ENCODE data around the gene DLG1.
A peak's percentile ranks its signal among the peaks of the same experiment; 100 is the strongest.
"Not testable (repeated sequence)": the region's sequence is repeated elsewhere in the genome, so short reads cannot be mapped to it uniquely, and the experiment has no call there.

The DLG1 gene

GRCh38 chr3:197286678-197287077, 11.7 kb downstream of the DLG1 start:
- no peak for DNase-seq

GRCh38 chr3:197285557-197285956, 12.9 kb downstream of the DLG1 start:
- DNase-seq: no peak

GRCh38 chr3:197283045-197283444, 15.4 kb downstream of the DLG1 start:
- DNase-seq: no peak

GRCh38 chr3:197281849-197282248, 16.6 kb downstream of the DLG1 start:
- no peak for DNase-seq

GRCh38 chr3:197280156-197280555, 18.3 kb downstream of the DLG1 start:
- no peak for DNase-seq

- no peak for DNase-seq
These were observed 19.5 kb downstream of the DLG1 start for GRCh38 chr3:197278933-197279332.

- DNase-seq: not testable (repeated sequence)
These were observed 21.6 kb downstream of the DLG1 start for GRCh38 chr3:197276808-197277207.

- no peak for DNase-seq
These were observed 27.7 kb downstream of the DLG1 start for GRCh38 chr3:197270558-197271317.

GRCh38 chr3:197269024-197269423, 29.4 kb downstream of the DLG1 start:
- no peak for DNase-seq

- no peak for DNase-seq
These were observed 30.1 kb downstream of the DLG1 start for GRCh38 chr3:197268294-197268693.

GRCh38 chr3:197266331-197266730, 32.1 kb downstream of the DLG1 start:
- DNase-seq: no peak

- DNase-seq: no peak
These were observed 35.7 kb downstream of the DLG1 start for GRCh38 chr3:197262709-197263108.

- no peak for DNase-seq
These were observed 37.3 kb downstream of the DLG1 start for GRCh38 chr3:197261164-197261509.

- DNase-seq: no peak
These were observed 37.8 kb downstream of the DLG1 start for GRCh38 chr3:197260491-197261163.

GRCh38 chr3:197259096-197259495, 39.3 kb downstream of the DLG1 start:
- no peak for DNase-seq

GRCh38 chr3:197258168-197258755, 40.1 kb downstream of the DLG1 start:
- no peak for DNase-seq

- DNase-seq: no peak
These were observed 40.7 kb downstream of the DLG1 start for GRCh38 chr3:197257711-197258110.

GRCh38 chr3:197256836-197257444, 41.5 kb downstream of the DLG1 start:
- peak; percentile 5 to 65 for DNase-seq

- DNase-seq: no peak
These were observed 42.3 kb downstream of the DLG1 start for GRCh38 chr3:197256104-197256503.

- peak in 1 of 2 donors; percentile 4 for DNase-seq
These were observed 45.0 kb downstream of the DLG1 start for GRCh38 chr3:197253238-197253947.

GRCh38 chr3:197249542-197249941, 48.9 kb downstream of the DLG1 start:
- no peak for DNase-seq

GRCh38 chr3:197248341-197248740, 50.1 kb downstream of the DLG1 start:
- no peak for DNase-seq

GRCh38 chr3:197244751-197245150, 53.7 kb downstream of the DLG1 start:
- no peak for DNase-seq

Measured in CD4-positive, alpha-beta T cell treated with Interferon alpha-2 for 1 hour (primary cell).